Measurements from ENCODE around the gene KHNYN. TPM values are rescaled to one million over a fixed set of nuclear protein-coding genes. Genes with fewer than 3 reads are reported as not detected.

The KHNYN gene
- total and polyA plus RNA-seq, 2 experiments from 2014 or later = 2.7 to 28.1 TPM

GRCh38 chr14:24441485-24441884 is 11.7 kb downstream of the KHNYN start:
- Histone ChIP-seq H3F3A (replicated peaks; ENCODE audit: low read depth) (peaks cover 7% of the 10 kb centered on the region; the same call in 1 of the 2 replicates), H3K36me3 (ENCODE audit: insufficient read depth) (peaks cover 7% of the 10 kb centered on the region; the same call in 1 of the 2 replicates), H3K79me2 (replicated peaks; ENCODE audit: insufficient read depth) (peaks cover 13% of the 10 kb centered on the region), H3K9me2 (ENCODE audit: insufficient read depth) (no peaks in the 10 kb centered on the region), H3K4me3 (peak overlapping the region; percentile 70), H3K27me3 (ENCODE audit: insufficient read depth) (no peaks in the 10 kb centered on the region), H4K20me1 (replicated peaks; ENCODE audit: insufficient read depth) (no peaks in the 10 kb centered on the region; the same call in 1 of the 2 replicates), H3K27ac (ENCODE audit: low read depth) (peak overlapping the region; percentile 97; the same call in 1 of the 2 replicates), H2AFZ (no peak overlapping the region), H3K4me1 (ENCODE audit: insufficient read depth) (peaks cover 13% of the 10 kb centered on the region), H3K4me2 (peak overlapping the region; percentile 84)
- peaks cover 7% of the 10 kb centered on the region for H3K27me3 Mint-ChIP-seq (ENCODE audit: insufficient read depth, low read depth, poor library complexity)
- H3K9me3 Mint-ChIP-seq = no peaks in the 10 kb centered on the region
- peak overlapping the region; percentile 88 for H3K4me3 Mint-ChIP-seq
- peaks cover 41% of the 10 kb centered on the region for H3K36me3 Mint-ChIP-seq (ENCODE audit: low read depth)
- DNase-seq (ENCODE audit: low spot score) (no peak), ATAC-seq (no peak)
- TF ChIP-seq EZH2phosphoT487 (IDR thresholded peaks at IDR 0.05; ENCODE audit: unreplicated experiment) (no peak), ZNF114 (CRISPR knock-in tag; IDR thresholded peaks at IDR 0.05) (no peak), ETS1 (IDR thresholded peaks at IDR 0.05) (no peak), JUNB (IDR thresholded peaks at IDR 0.05; ENCODE audit: unreplicated experiment) (no peak), POLR2AphosphoS5 (IDR thresholded peaks at IDR 0.05; ENCODE audit: low read depth) (no peak), NANOG (IDR thresholded peaks at IDR 0.05; ENCODE audit: borderline replicate concordance) (no peak), CREB1 (CRISPR knock-in tag; IDR thresholded peaks at IDR 0.05; ENCODE audit: low read depth) (no peak), EZH2 (IDR thresholded peaks at IDR 0.05; ENCODE audit: low read depth, unreplicated experiment) (no peak)
- peaks cover 9% of the 10 kb centered on the region; the same call in 2 of the 3 replicates for H3K4me1 Mint-ChIP-seq
- peak overlapping the region; percentile 99 for H3K27ac Mint-ChIP-seq

- H3K27ac ChIP-seq (ENCODE audit: low read depth) = peak overlapping the region; percentile 97
- H3K9me3 Mint-ChIP-seq = no peaks in the 10 kb centered on the region
These were observed 12.1 kb downstream of the KHNYN start for GRCh38 chr14:24441904-24442239.

More at GRCh38 chr14:24441904-24442239, 12.1 kb downstream of the KHNYN start:
- H3K36me3 ChIP-seq (ENCODE audit: insufficient read depth) = peaks cover 7% of the 10 kb centered on the region; the same call in 1 of the 2 replicates
- no peak overlapping the region; the same call in 1 of the 2 replicates for H2AFZ ChIP-seq
- DNase-seq (ENCODE audit: low spot score) (peak; percentile 64), ATAC-seq (peak; percentile 43)
- H3K36me3 Mint-ChIP-seq (ENCODE audit: low read depth) = peaks cover 39% of the 10 kb centered on the region
- no peaks in the 10 kb centered on the region for H3K9me2 ChIP-seq (ENCODE audit: insufficient read depth)
- peak overlapping the region; percentile 84 for H3K4me2 ChIP-seq
- peaks cover 7% of the 10 kb centered on the region; the same call in 1 of the 2 replicates for H3F3A ChIP-seq (replicated peaks; ENCODE audit: low read depth)
- H3K27ac Mint-ChIP-seq = peak overlapping the region; percentile 99
- H3K4me1 Mint-ChIP-seq = peaks cover 5% of the 10 kb centered on the region; the same call in 2 of the 3 replicates
- H3K27me3 ChIP-seq (ENCODE audit: insufficient read depth) = no peaks in the 10 kb centered on the region
- peak overlapping the region; percentile 88 for H3K4me3 Mint-ChIP-seq
- H3K4me1 ChIP-seq (ENCODE audit: insufficient read depth) = peaks cover 13% of the 10 kb centered on the region
- H3K27me3 Mint-ChIP-seq (ENCODE audit: insufficient read depth, low read depth, poor library complexity) = peaks cover 4% of the 10 kb centered on the region
- peak overlapping the region; percentile 70 for H3K4me3 ChIP-seq
- no peaks in the 10 kb centered on the region; the same call in 1 of the 2 replicates for H4K20me1 ChIP-seq (replicated peaks; ENCODE audit: insufficient read depth)
- peaks cover 13% of the 10 kb centered on the region for H3K79me2 ChIP-seq (replicated peaks; ENCODE audit: insufficient read depth)
- TF ChIP-seq EZH2 (IDR thresholded peaks at IDR 0.05; ENCODE audit: low read depth, unreplicated experiment) (no peak), ZNF331 (CRISPR knock-in tag; IDR thresholded peaks at IDR 0.05; ENCODE audit: low read depth) (no peak)
